WTC11 (cell line): ENCODE results near the gene LCLAT1. TPM values are rescaled to one million over a fixed set of nuclear protein-coding genes. Genes with fewer than 3 reads are reported as not detected.
"Not testable (repeated sequence)": the region's sequence is repeated elsewhere in the genome, so short reads cannot be mapped to it uniquely, and the experiment has no call there.

ENCODE experiments used
- ATAC-seq: fragments of 200-7000 bp; cut with Tn5 transposase; 2 replicates; pipeline ENCODE4 v1.10.0; 2021; ENCODE audit warnings: mild to moderate bottlenecking, moderate library complexity
- CTCF ChIA-PET: fragments of 300-600 bp; sonication (Branson Sonifier 250); formaldehyde crosslinking; loops from one replicate; lab custom pipeline; 2021; ENCODE audit warnings: antibody characterized with exemption; lab: Charles Lee
- POLR2A ChIA-PET: fragments of 350-600 bp; sonication (Branson Sonifier 250); formaldehyde crosslinking; loops from one replicate; lab custom pipeline; 2021; ENCODE audit warnings: antibody characterized with exemption; lab: Charles Lee
- DNase-seq: peaks from one replicate; pipeline ENCODE4 v3.0.0; 2021; ENCODE audit warnings: low spot score
- H3K27ac Mint-ChIP-seq: 2 replicates; pipeline ENCODE4 v1.8.0; 2021; ENCODE audit warnings: mixed read lengths
- H3K27me3 Mint-ChIP-seq: 2 replicates; pipeline ENCODE4 v1.8.0; 2021; ENCODE audit warnings: low read depth, mild to moderate bottlenecking, moderate library complexity, mixed read lengths
- H3K36me3 Mint-ChIP-seq: 2 replicates; pipeline ENCODE4 v1.8.0; 2021; ENCODE audit warnings: mixed read lengths
- H3K4me1 Mint-ChIP-seq: 2 replicates; pipeline ENCODE4 v1.8.0; 2022; ENCODE audit warnings: mixed read lengths
- H3K4me3 Mint-ChIP-seq: 2 replicates; pipeline ENCODE4 v1.8.0; 2021; ENCODE audit warnings: mild to moderate bottlenecking, moderate library complexity, mixed read lengths
- H3K9me3 Mint-ChIP-seq: 2 replicates; pipeline ENCODE4 v1.8.0; 2021; ENCODE audit warnings: mixed read lengths
- FOXJ3 ChIP-seq: sonication (generic); formaldehyde crosslinking; IDR thresholded peaks from 2 replicates; pipeline ENCODE4 v1.9.0; 2021; ENCODE audit warnings: missing genetic modification reagents, mild to moderate bottlenecking, borderline replicate concordance
- FOXK1 ChIP-seq: sonication (generic); formaldehyde crosslinking; IDR thresholded peaks from 2 replicates; pipeline ENCODE4 v1.8.0; 2022; ENCODE audit warnings: mild to moderate bottlenecking, moderate library complexity, missing genetic modification reagents
- MXD4 ChIP-seq: fragments of 250-450 bp; sonication (Bioruptor Pico); IDR thresholded peaks from 2 replicates; pipeline ENCODE4 v1.8.0; 2021; ENCODE audit warnings: mild to moderate bottlenecking, moderate library complexity, borderline replicate concordance
- MYBL2 ChIP-seq: sonication (generic); formaldehyde crosslinking; IDR thresholded peaks from 2 replicates; pipeline ENCODE4 v1.8.1; 2023; ENCODE audit warnings: mild to moderate bottlenecking, moderate library complexity, missing genetic modification reagents
- NFATC4 ChIP-seq: fragments of 250-450 bp; sonication (Bioruptor Pico); IDR thresholded peaks from 2 replicates; pipeline ENCODE4 v1.9.0; 2021; ENCODE audit warnings: mild to moderate bottlenecking
- RELA ChIP-seq: sonication (generic); formaldehyde crosslinking; IDR thresholded peaks from 2 replicates; pipeline ENCODE4 v1.8.1; 2022; ENCODE audit warnings: missing genetic modification reagents, mild to moderate bottlenecking, borderline replicate concordance
- total RNA-seq: library from RNA; stranded (reverse); gene quantifications from 3 replicates; pipeline ENCODE4 v1.2.3, GENCODE V29; 2021
- TF ChIP-seq, protein P1 (sequence below): sonication (generic); formaldehyde crosslinking; IDR thresholded peaks from 2 replicates; pipeline ENCODE4 v1.8.1; 2022; ENCODE audit warnings: low read depth, mild to moderate bottlenecking, moderate library complexity, missing genetic modification reagents, borderline replicate concordance
- TF ChIP-seq, protein P2 (sequence below): fragments of 250-450 bp; sonication (Bioruptor Pico); IDR thresholded peaks from 2 replicates; pipeline ENCODE4 v2.1.2; 2022; ENCODE audit warnings: mild to moderate bottlenecking, moderate library complexity
- TF ChIP-seq, protein P3 (sequence below): sonication (generic); formaldehyde crosslinking; IDR thresholded peaks from 2 replicates; pipeline ENCODE4 v1.8.1; 2023; ENCODE audit warnings: mild to moderate bottlenecking, missing genetic modification reagents, moderate library complexity
- TF ChIP-seq, protein P4 (sequence below): sonication (generic); formaldehyde crosslinking; IDR thresholded peaks from 2 replicates; pipeline ENCODE4 v1.8.0; 2022; ENCODE audit warnings: mild to moderate bottlenecking, missing genetic modification reagents
- TF ChIP-seq, protein P5 (sequence below): fragments of 250-450 bp; sonication (Bioruptor Pico); IDR thresholded peaks from 2 replicates; pipeline ENCODE4 v1.9.0; 2021; ENCODE audit warnings: mild to moderate bottlenecking
- TF ChIP-seq, protein P6 (sequence below): sonication (generic); formaldehyde crosslinking; conservative IDR thresholded peaks from 2 replicates; pipeline ENCODE4 v1.8.1; 2023; ENCODE audit warnings: mild to moderate bottlenecking, low read depth, missing genetic modification reagents, moderate library complexity
- TF ChIP-seq, protein P7 (sequence below): sonication (generic); formaldehyde crosslinking; IDR thresholded peaks from 2 replicates; pipeline ENCODE4 v1.8.0; 2023; ENCODE audit warnings: missing genetic modification reagents, mild to moderate bottlenecking, borderline replicate concordance
- TF ChIP-seq, protein P8 (sequence below): sonication (generic); formaldehyde crosslinking; IDR thresholded peaks from 2 replicates; pipeline ENCODE4 v1.8.0; 2022; ENCODE audit warnings: mild to moderate bottlenecking, missing genetic modification reagents

The LCLAT1 gene
- total RNA-seq, 1 experiment from 2014 or later = 22.3 TPM

DNA sequence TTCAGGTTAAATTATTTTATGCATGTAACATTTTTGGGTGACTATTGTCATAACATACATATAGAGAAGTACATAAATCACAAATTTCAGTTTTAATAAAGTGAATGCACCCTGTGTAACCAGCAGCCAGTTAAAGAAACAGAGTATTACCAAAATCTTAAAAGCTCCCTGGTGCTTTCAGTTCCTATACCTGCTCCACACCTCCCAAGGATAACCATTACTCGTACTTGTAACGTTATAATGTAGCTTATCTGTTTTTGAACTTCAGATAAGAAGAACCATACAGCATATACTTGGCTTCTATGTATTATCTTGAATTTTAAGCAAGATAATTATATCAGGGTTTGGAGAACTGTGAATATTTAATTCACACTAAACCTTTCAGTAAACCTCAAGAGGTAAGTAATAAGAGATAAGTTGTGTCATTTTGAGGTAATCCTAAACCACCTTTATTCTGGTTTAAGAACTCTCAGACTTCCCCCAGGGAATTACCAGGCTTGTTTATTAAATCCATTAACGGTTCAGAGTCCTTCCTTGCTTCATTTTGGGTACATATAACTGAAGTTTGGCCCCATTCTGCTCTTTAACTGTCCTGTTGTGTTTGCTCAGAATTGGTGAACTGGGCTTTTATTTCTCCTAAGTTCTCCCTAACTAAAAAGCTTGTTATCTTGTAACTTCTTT, 58.6 kb downstream of the LCLAT1 start (continued):
- TF ChIP-seq, protein P1, sequence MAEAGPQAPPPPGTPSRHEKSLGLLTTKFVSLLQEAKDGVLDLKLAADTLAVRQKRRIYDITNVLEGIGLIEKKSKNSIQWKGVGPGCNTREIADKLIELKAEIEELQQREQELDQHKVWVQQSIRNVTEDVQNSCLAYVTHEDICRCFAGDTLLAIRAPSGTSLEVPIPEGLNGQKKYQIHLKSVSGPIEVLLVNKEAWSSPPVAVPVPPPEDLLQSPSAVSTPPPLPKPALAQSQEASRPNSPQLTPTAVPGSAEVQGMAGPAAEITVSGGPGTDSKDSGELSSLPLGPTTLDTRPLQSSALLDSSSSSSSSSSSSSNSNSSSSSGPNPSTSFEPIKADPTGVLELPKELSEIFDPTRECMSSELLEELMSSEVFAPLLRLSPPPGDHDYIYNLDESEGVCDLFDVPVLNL (CRISPR knock-in tag) = no peak
- TF ChIP-seq, protein P2, sequence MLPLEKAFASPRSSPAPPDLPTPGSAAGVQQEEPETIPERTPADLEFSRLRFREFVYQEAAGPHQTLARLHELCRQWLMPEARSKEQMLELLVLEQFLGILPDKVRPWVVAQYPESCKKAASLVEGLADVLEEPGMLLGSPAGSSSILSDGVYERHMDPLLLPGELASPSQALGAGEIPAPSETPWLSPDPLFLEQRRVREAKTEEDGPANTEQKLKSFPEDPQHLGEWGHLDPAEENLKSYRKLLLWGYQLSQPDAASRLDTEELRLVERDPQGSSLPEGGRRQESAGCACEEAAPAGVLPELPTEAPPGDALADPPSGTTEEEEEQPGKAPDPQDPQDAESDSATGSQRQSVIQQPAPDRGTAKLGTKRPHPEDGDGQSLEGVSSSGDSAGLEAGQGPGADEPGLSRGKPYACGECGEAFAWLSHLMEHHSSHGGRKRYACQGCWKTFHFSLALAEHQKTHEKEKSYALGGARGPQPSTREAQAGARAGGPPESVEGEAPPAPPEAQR (CRISPR knock-in tag) = no peak
- no peak for TF ChIP-seq FOXK1 (CRISPR knock-in tag)
- TF ChIP-seq, protein P3, sequence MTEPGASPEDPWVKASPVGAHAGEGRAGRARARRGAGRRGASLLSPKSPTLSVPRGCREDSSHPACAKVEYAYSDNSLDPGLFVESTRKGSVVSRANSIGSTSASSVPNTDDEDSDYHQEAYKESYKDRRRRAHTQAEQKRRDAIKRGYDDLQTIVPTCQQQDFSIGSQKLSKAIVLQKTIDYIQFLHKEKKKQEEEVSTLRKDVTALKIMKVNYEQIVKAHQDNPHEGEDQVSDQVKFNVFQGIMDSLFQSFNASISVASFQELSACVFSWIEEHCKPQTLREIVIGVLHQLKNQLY = no peak
- TF ChIP-seq, protein P4, sequence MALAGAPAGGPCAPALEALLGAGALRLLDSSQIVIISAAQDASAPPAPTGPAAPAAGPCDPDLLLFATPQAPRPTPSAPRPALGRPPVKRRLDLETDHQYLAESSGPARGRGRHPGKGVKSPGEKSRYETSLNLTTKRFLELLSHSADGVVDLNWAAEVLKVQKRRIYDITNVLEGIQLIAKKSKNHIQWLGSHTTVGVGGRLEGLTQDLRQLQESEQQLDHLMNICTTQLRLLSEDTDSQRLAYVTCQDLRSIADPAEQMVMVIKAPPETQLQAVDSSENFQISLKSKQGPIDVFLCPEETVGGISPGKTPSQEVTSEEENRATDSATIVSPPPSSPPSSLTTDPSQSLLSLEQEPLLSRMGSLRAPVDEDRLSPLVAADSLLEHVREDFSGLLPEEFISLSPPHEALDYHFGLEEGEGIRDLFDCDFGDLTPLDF = no peak
- TF ChIP-seq, all 79 proteins: peak for 0

DNA sequence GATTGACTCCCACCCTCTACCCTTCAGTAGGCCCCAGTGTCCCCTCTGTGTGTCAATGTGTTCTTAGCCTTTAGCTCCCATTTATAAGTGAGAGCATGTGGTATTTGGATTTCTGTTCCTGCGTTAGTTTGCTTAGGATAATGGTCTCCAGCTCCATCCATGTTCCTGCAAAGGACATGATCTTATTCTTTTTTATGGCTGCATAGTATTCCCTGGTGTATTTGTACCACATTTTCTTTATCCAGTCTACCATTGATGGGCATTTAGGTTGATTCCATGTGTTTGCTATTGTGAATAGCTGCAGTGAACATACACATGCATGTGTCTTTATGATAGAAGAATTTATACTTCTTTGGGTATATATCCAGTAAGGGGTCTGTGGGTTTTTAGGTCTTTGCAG, 60.4 kb downstream of the LCLAT1 start:
- CTCF ChIA-PET, POLR2A ChIA-PET, H3K27me3 Mint-ChIP-seq: not testable (repeated sequence)

DNA sequence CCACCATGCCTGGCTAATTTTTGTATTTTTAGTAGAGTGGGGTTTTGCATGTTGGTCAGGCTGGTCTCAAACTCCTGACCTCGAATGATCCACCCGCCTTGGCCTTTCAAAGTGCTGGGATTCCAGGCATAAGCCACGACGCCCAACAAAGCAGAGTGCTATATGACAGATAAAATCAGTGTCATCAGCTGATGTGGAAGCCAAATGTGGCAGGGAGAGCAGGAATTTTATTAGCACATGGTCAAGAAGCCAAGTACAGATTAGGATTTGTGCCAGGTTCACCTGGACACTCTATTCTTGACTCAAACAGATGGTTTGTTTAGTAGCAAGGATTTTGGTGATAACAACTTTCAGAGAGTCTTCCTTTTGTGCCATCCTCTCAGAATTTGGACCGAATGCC, 62.7 kb downstream of the LCLAT1 start:
- CTCF ChIA-PET = no interaction called here
- H3K9me3 Mint-ChIP-seq = peaks cover 11% of the 10 kb centered on the region
- POLR2A ChIA-PET = no interaction called here
- ATAC-seq = no peak
- peaks cover 37% of the 10 kb centered on the region for H3K4me1 Mint-ChIP-seq
- H3K27ac Mint-ChIP-seq = no peak overlapping the region
- no peak for DNase-seq
- peaks cover 12% of the 10 kb centered on the region for H3K36me3 Mint-ChIP-seq
- no peaks in the 10 kb centered on the region for H3K27me3 Mint-ChIP-seq
- H3K4me3 Mint-ChIP-seq = no peak overlapping the region
- TF ChIP-seq NFATC4 (CRISPR knock-in tag) = no peak
- no peak for TF ChIP-seq RELA (CRISPR knock-in tag)
- TF ChIP-seq, protein P5, sequence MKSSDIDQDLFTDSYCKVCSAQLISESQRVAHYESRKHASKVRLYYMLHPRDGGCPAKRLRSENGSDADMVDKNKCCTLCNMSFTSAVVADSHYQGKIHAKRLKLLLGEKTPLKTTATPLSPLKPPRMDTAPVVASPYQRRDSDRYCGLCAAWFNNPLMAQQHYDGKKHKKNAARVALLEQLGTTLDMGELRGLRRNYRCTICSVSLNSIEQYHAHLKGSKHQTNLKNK = no peak
- TF ChIP-seq, protein P3 = no peak
- no peak for TF ChIP-seq FOXJ3
- TF ChIP-seq MYBL2 (CRISPR knock-in tag) = no peak
- TF ChIP-seq, protein P6, sequence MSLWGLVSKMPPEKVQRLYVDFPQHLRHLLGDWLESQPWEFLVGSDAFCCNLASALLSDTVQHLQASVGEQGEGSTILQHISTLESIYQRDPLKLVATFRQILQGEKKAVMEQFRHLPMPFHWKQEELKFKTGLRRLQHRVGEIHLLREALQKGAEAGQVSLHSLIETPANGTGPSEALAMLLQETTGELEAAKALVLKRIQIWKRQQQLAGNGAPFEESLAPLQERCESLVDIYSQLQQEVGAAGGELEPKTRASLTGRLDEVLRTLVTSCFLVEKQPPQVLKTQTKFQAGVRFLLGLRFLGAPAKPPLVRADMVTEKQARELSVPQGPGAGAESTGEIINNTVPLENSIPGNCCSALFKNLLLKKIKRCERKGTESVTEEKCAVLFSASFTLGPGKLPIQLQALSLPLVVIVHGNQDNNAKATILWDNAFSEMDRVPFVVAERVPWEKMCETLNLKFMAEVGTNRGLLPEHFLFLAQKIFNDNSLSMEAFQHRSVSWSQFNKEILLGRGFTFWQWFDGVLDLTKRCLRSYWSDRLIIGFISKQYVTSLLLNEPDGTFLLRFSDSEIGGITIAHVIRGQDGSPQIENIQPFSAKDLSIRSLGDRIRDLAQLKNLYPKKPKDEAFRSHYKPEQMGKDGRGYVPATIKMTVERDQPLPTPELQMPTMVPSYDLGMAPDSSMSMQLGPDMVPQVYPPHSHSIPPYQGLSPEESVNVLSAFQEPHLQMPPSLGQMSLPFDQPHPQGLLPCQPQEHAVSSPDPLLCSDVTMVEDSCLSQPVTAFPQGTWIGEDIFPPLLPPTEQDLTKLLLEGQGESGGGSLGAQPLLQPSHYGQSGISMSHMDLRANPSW (CRISPR knock-in tag) = no peak
- TF ChIP-seq, protein P1 (CRISPR knock-in tag) = no peak
- TF ChIP-seq, protein P7, sequence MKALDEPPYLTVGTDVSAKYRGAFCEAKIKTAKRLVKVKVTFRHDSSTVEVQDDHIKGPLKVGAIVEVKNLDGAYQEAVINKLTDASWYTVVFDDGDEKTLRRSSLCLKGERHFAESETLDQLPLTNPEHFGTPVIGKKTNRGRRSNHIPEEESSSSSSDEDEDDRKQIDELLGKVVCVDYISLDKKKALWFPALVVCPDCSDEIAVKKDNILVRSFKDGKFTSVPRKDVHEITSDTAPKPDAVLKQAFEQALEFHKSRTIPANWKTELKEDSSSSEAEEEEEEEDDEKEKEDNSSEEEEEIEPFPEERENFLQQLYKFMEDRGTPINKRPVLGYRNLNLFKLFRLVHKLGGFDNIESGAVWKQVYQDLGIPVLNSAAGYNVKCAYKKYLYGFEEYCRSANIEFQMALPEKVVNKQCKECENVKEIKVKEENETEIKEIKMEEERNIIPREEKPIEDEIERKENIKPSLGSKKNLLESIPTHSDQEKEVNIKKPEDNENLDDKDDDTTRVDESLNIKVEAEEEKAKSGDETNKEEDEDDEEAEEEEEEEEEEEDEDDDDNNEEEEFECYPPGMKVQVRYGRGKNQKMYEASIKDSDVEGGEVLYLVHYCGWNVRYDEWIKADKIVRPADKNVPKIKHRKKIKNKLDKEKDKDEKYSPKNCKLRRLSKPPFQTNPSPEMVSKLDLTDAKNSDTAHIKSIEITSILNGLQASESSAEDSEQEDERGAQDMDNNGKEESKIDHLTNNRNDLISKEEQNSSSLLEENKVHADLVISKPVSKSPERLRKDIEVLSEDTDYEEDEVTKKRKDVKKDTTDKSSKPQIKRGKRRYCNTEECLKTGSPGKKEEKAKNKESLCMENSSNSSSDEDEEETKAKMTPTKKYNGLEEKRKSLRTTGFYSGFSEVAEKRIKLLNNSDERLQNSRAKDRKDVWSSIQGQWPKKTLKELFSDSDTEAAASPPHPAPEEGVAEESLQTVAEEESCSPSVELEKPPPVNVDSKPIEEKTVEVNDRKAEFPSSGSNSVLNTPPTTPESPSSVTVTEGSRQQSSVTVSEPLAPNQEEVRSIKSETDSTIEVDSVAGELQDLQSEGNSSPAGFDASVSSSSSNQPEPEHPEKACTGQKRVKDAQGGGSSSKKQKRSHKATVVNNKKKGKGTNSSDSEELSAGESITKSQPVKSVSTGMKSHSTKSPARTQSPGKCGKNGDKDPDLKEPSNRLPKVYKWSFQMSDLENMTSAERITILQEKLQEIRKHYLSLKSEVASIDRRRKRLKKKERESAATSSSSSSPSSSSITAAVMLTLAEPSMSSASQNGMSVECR (CRISPR knock-in tag) = no peak
- no peak for TF ChIP-seq MXD4
- TF ChIP-seq, protein P8, sequence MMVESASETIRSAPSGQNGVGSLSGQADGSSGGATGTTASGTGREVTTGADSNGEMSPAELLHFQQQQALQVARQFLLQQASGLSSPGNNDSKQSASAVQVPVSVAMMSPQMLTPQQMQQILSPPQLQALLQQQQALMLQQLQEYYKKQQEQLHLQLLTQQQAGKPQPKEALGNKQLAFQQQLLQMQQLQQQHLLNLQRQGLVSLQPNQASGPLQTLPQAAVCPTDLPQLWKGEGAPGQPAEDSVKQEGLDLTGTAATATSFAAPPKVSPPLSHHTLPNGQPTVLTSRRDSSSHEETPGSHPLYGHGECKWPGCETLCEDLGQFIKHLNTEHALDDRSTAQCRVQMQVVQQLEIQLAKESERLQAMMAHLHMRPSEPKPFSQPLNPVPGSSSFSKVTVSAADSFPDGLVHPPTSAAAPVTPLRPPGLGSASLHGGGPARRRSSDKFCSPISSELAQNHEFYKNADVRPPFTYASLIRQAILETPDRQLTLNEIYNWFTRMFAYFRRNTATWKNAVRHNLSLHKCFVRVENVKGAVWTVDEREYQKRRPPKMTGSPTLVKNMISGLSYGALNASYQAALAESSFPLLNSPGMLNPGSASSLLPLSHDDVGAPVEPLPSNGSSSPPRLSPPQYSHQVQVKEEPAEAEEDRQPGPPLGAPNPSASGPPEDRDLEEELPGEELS (CRISPR knock-in tag) = no peak

More for the DNA sequence above, 60.4 kb downstream of the LCLAT1 start:
- H3K4me3 Mint-ChIP-seq, DNase-seq, ATAC-seq, H3K27ac Mint-ChIP-seq: not testable (repeated sequence)
- Mint-ChIP-seq H3K4me1 (peaks cover 33% of the 10 kb centered on the region), H3K36me3 (peaks cover 12% of the 10 kb centered on the region), H3K9me3 (peaks cover 11% of the 10 kb centered on the region)
